Right lobe of liver (tissue), 4 donors: Measurements from ENCODE around the gene VPS13A.

Source experiments
- CTCF ChIP-seq, 4 donors: fragments of 200-600 bp in 3 of 4; fragments of 450-650 bp in 1 of 4; IDR thresholded peaks; one replicate each; pipeline versions ENCODE4 v1.5.1 to v1.8.0; 2016 to 2022; ENCODE audit warnings: antibody characterized with exemption in 4 of 4, mild to moderate bottlenecking in 2 of 4
- POLR2A ChIP-seq: fragments of 450-650 bp; IDR thresholded peaks from one replicate; pipeline ENCODE4 v1.6.1; 2017; ENCODE audit warnings: antibody characterized with exemption, mild to moderate bottlenecking
- donor health status: DM: no; HTN: no; CAD: no.
- donor health status: DM: no; HTN: no; CAD: no.
- donor health status: DM: no; HTN: yes; CAD: no.

GRCh38 chr9:77427256-77427927 is 250.1 kb downstream of the VPS13A start:
- TF ChIP-seq CTCF (IDR thresholded peaks at IDR 0.05) = no peak
- TF ChIP-seq POLR2A = no peak
